GM12878 (cell line): ENCODE measurements around the gene DDX10. TPM values are rescaled to one million over a fixed set of nuclear protein-coding genes. Genes with fewer than 3 reads are reported as not detected.
A peak's percentile ranks its signal among the peaks of the same experiment; 100 is the strongest.

Experiments
- ATAC-seq: fragments of 200-7000 bp; cut with Tn5 transposase; 3 replicates; pipeline ENCODE4 v1.9.1; 2020; ENCODE audit warnings: mild to moderate bottlenecking, moderate library complexity
- BruUV-seq: library from RNA; stranded (reverse); fragments of 400-500 nt; replicated peaks from 2 replicates; lab custom pipeline; 2021; lab: Mats Ljungman, UMichigan
- CTCF ChIA-PET: fragments of 300-600 bp; sonication (Branson Sonifier 250); formaldehyde crosslinking; extraction: SDS; loops from one replicate; lab custom pipeline; 2021; ENCODE audit warnings: inconsistent platforms; lab: Yijun Ruan, JAX
- POLR2A ChIA-PET: fragments of 350-600 bp; formaldehyde crosslinking; extraction: SDS; loops from one replicate; lab custom pipeline; 2021; ENCODE audit warnings: inconsistent platforms; lab: Charles Lee
- RAD21 ChIA-PET: fragments of 300-600 bp; sonication (Branson Sonifier 250); formaldehyde crosslinking; loops from one replicate; lab custom pipeline; 2023; ENCODE audit warnings: antibody characterized with exemption; ENCODE audit not compliant: unreplicated experiment; lab: Charles Lee
- SMC1A ChIA-PET: fragments of 300-600 bp; sonication (Branson Sonifier 250); formaldehyde crosslinking; loops from one replicate; lab custom pipeline; 2023; ENCODE audit not compliant: unreplicated experiment, uncharacterized antibody; lab: Charles Lee
- DNase-seq: peaks from one replicate; pipeline ENCODE4 v3.0.0-alpha.2; 2011; ENCODE audit warnings: low read depth, low spot score
- FAIRE-seq: peaks from 3 replicates; lab custom pipeline; 2011; peaks lifted over from hg19 to GRCh38; lab: Jason Lieb, UNC
- H2AFZ ChIP-seq: 2 replicates; pipeline ENCODE4 v1.6.0; 2011; ENCODE audit warnings: low read depth, low read length, control low read depth; ENCODE audit not compliant: control insufficient read depth
- H3K27ac ChIP-seq: 2 replicates; pipeline ENCODE4 v1.5.1; 2011; ENCODE audit warnings: control low read depth; ENCODE audit not compliant: control insufficient read depth, insufficient read depth
- H3K27me3 ChIP-seq, 2 experiments: replicated peaks in 1 of 2; 2 replicates each; pipeline versions ENCODE4 v1.6.0 to v1.6.1; 2011; ENCODE audit warnings: low read length in 1 of 2; ENCODE audit not compliant: control insufficient read depth in 2 of 2, insufficient read depth in 2 of 2
- H3K36me3 ChIP-seq, 2 experiments: 2 replicates each; pipeline ENCODE4 v1.5.1; 2011; ENCODE audit warnings: low read length in 1 of 2; ENCODE audit not compliant: control insufficient read depth in 2 of 2, insufficient read depth in 2 of 2
- H3K4me1 ChIP-seq: 2 replicates; pipeline ENCODE4 v1.6.1; 2011; ENCODE audit warnings: mild to moderate bottlenecking, low read length, moderate library complexity, mixed read lengths; ENCODE audit not compliant: control insufficient read depth, insufficient read depth
- H3K4me2 ChIP-seq: 2 replicates; pipeline ENCODE4 v1.6.0; 2011; ENCODE audit warnings: control low read depth; ENCODE audit not compliant: control insufficient read depth, insufficient read depth
- H3K4me3 ChIP-seq: fragments of 200-600 bp; sonication (generic); 2 replicates; pipeline ENCODE4 v1.5.1; 2016
- H3K79me2 ChIP-seq: 2 replicates; pipeline ENCODE4 v1.6.0; 2011; ENCODE audit warnings: low read length; ENCODE audit not compliant: control insufficient read depth, insufficient read depth
- H3K9ac ChIP-seq: 2 replicates; pipeline ENCODE4 v1.8.0; 2011; ENCODE audit warnings: low read length, control low read depth, mixed read lengths; ENCODE audit not compliant: control insufficient read depth, insufficient read depth
- H3K9me3 ChIP-seq: replicated peaks from 3 replicates; pipeline ENCODE4 v1.5.1; 2011; ENCODE audit warnings: mild to moderate bottlenecking, low read length; ENCODE audit not compliant: control insufficient read depth, insufficient read depth
- H4K20me1 ChIP-seq: 2 replicates; pipeline ENCODE4 v1.6.0; 2011; ENCODE audit not compliant: control insufficient read depth, insufficient read depth
- MYC ChIP-seq: IDR thresholded peaks from 2 replicates; pipeline ENCODE4 v1.6.1; 2011; ENCODE audit warnings: mild to moderate bottlenecking, low read length, moderate library complexity, inconsistent platforms; ENCODE audit not compliant: insufficient read depth, insufficient replicate concordance, insufficient read length, severe bottlenecking
- NR2C1 ChIP-seq: fragments of 450-650 bp; IDR thresholded peaks from 2 replicates; pipeline ENCODE4 v1.6.1; 2017; ENCODE audit warnings: antibody characterized with exemption, mild to moderate bottlenecking, moderate library complexity
- NR2F1 ChIP-seq: fragments of 450-650 bp; conservative IDR thresholded peaks from 2 replicates; pipeline ENCODE4 v1.6.1; 2017; ENCODE audit warnings: mild to moderate bottlenecking
- RUNX3 ChIP-seq: IDR thresholded peaks from 2 replicates; pipeline ENCODE4 v1.6.1; 2012; ENCODE audit warnings: low read length, inconsistent platforms
- SIN3A ChIP-seq: IDR thresholded peaks from 2 replicates; pipeline ENCODE4 v1.6.1; 2012; ENCODE audit warnings: low read depth, low read length, improper control_type of control experiment
- SPI1 ChIP-seq: IDR thresholded peaks from 2 replicates; pipeline ENCODE4 v1.6.1; 2011; ENCODE audit warnings: low read depth, mild to moderate bottlenecking, low read length, moderate library complexity, borderline replicate concordance; ENCODE audit not compliant: insufficient read depth
- STAT3 ChIP-seq: IDR thresholded peaks from 2 replicates; pipeline ENCODE4 v1.6.1; 2011; ENCODE audit warnings: low read depth, low read length, improper control_type of control experiment
- WGBS: methylation state at CpG from one replicate; pipeline ENCODE4 v1.1.6; 2016; ENCODE audit warnings: low lambda C conversion rate; ENCODE audit not compliant: insufficient replicate concordance, insufficient coverage; ENCODE audit errors: missing lambda C conversion rate; 5-methylcytosine and 5-hydroxymethylcytosine counted together
- in situ Hi-C: fragments of 300-500 bp; cut with MboI; formaldehyde crosslinking; loops from 9 replicates; pipeline ENCODE4 v1.14.3; 2018; ENCODE audit warnings: mixed read lengths
- intact Hi-C: fragments of 100-400 bp; cut with micrococcal nuclease; formaldehyde crosslinking; loops from one replicate; pipeline ENCODE4 v1.14.2; 2022; ENCODE audit not compliant: unreplicated experiment
- polyA plus RNA-seq, 11 experiments: library from polyadenylated mRNA; depleted of rRNA in 4 of 11; unstranded in 6 of 11; stranded (reverse) in 5 of 11; fragments of >200 nt; fragmentation: Nextera tagmentation in 4 of 11; fragmentation: Illumina TruSeq in 1 of 11; extraction: Ambion mirVana in 4 of 11; extraction: Trizol in 1 of 11; gene quantifications; 1 replicate in 1 of 11; 2 replicates in 10 of 11; pipeline versions ENCODE4 v1.2.1 to v1.2.3, GENCODE V29; 2011 to 2016; ENCODE audit warnings: inconsistent platforms in 2 of 11, missing spikeins in 2 of 11, low read depth in 1 of 11
- total RNA-seq, 4 experiments: library from RNA; depleted of rRNA in 3 of 4; stranded (reverse); fragments of >200 nt in 3 of 4; fragmentation: Illumina TruSeq in 1 of 4; extraction: Trizol in 1 of 4; gene quantifications; 2 replicates each; pipeline versions ENCODE4 v1.2.1 to v1.2.3, GENCODE V29; 2013 to 2021
- TF ChIP-seq, protein P1 (sequence below), 3 experiments: IDR thresholded peaks in 2 of 3; conservative IDR thresholded peaks in 1 of 3; 2 replicates each; pipeline ENCODE4 v1.5.1; 2011; ENCODE audit warnings: low read depth in 3 of 3, low read length in 3 of 3, mild to moderate bottlenecking in 3 of 3, control low read depth in 2 of 3, moderate library complexity in 2 of 3, inconsistent platforms in 1 of 3, mixed read lengths in 1 of 3; ENCODE audit not compliant: control insufficient read depth in 2 of 3, insufficient read depth in 1 of 3; ENCODE audit errors: extremely low read depth in 1 of 3

The DDX10 gene
- total and polyA plus RNA-seq, 10 of the 15 experiments (the other 5 are each of a cell fraction or from before 2014, with no cell fraction given), result 20.9 to 51.5 (median 31.9) TPM

DNA sequence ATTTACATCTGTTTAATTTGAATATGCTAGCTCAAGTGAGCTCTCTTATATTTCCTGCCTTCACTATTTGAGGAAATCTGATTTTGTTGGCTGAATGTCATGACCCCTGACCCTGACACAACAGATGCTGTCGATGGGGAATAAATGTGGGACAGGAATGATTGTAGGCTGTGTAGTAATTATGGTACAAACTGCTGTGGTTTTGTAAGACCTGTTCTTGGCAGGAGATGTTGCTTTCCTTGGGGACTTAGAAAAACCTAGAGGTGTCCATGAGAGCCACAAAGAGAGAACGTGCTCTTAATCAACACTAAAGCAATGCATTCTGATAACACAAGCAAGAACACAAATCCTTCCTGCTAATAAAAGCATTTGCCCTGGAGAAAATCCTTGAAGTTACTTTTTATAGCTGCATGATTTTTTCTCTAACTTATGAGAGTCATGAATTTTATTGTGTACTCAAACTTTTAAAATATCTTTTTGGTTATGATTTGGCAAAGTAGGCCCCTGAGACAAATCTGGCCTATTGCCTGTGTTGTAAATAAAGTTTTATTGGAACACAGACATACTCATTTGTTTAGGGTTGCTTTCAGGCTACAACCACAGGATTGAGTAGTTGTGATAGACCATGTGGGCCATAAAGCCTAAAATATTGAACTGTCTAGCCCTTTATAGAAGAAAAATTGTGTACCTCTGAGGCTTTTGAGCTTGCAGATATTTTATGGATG is 90.2 kb downstream of the DDX10 start (continued):
- TF ChIP-seq NR2C1, result 0 out of 2 replicates have a peak, but pooled peaks have one; percentile 11
- TF ChIP-seq MYC, result no peak
- 0 out of 2 replicates have a peak, but pooled peaks have one; percentile 33 for TF ChIP-seq NR2F1
- peak; percentile 43; the same call in 1 of the 2 replicates for TF ChIP-seq RUNX3

DNA sequence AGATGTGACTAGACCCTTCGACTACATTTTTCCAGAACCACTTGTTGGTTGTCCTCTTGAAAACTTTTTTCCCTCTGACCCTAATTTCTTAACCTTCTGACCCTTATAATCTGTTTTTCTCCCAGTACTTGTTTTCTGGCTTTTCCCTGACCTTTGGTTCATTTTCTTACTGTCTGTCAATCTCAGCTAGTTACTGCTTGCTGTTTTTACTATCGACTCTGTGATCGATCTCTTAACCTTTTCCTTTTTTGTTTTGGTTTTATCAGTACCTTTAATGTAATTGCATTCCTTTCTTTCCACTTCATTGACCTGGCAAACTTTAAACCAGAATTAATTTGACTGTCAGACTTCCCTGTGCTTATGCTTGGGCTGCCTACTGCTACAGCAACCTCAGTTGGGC is 92.8 kb downstream of the DDX10 start:
- no peaks in the 10 kb centered on the region for H3K27me3 ChIP-seq
- H3K79me2 ChIP-seq, result peaks cover 3% of the 10 kb centered on the region
- ATAC-seq (no peak), DNase-seq (no peak), FAIRE-seq (no peak)
- H4K20me1 ChIP-seq, result no peaks in the 10 kb centered on the region
- peaks cover 6% of the 10 kb centered on the region for H3K4me1 ChIP-seq
- no peaks in the 10 kb centered on the region for H3K9me3 ChIP-seq
- ChIA-PET CTCF (interaction anchor here (1.2 to 5.0 kb wide), 2 partner anchors 11 to 23 kb away, joined by 3 to 29 read pairs; no protein-coding TSS in a partner anchor), POLR2A (interaction anchor here (1.1 kb wide), 1 partner anchor 97 kb away, joined by 3 read pairs; no protein-coding TSS in a partner anchor), SMC1A (interaction anchor here (1.0 to 1.8 kb wide), 4 partner anchors 8 to 19 kb away, joined by 3 to 5 read pairs (median 4); no protein-coding TSS in a partner anchor), RAD21 (interaction anchor here (0.8 to 0.9 kb wide), 2 partner anchors 20 to 60 kb away, joined by 3 to 4 read pairs; no protein-coding TSS in a partner anchor)
- H3K27ac ChIP-seq, result no peak overlapping the region
- intact Hi-C loops (no loop called here), in situ Hi-C loops (no loop called here)
- H3K9ac ChIP-seq, result no peak overlapping the region
- no peaks in the 10 kb centered on the region for H3K36me3 ChIP-seq
- TF ChIP-seq SPI1, result no peak
- no peak for TF ChIP-seq STAT3
- TF ChIP-seq SIN3A, result no peak
- TF ChIP-seq, protein P1, sequence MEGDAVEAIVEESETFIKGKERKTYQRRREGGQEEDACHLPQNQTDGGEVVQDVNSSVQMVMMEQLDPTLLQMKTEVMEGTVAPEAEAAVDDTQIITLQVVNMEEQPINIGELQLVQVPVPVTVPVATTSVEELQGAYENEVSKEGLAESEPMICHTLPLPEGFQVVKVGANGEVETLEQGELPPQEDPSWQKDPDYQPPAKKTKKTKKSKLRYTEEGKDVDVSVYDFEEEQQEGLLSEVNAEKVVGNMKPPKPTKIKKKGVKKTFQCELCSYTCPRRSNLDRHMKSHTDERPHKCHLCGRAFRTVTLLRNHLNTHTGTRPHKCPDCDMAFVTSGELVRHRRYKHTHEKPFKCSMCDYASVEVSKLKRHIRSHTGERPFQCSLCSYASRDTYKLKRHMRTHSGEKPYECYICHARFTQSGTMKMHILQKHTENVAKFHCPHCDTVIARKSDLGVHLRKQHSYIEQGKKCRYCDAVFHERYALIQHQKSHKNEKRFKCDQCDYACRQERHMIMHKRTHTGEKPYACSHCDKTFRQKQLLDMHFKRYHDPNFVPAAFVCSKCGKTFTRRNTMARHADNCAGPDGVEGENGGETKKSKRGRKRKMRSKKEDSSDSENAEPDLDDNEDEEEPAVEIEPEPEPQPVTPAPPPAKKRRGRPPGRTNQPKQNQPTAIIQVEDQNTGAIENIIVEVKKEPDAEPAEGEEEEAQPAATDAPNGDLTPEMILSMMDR (IDR thresholded peaks at IDR 0.05 in 2 of 3, conservative IDR thresholded peaks at IDR 0.05 in 1 of 3; ENCODE audit: control insufficient read depth in 2 of 3, extremely low read depth in 1 of 3, insufficient read depth in 1 of 3, low read depth in 3 of 3, low read length in 3 of 3), result no peak
- no peak overlapping the region for H3K4me3 ChIP-seq
- H2AFZ ChIP-seq, result no peak overlapping the region
- WGBS, result 92% methylated on average over 3 of the region's 3 CpGs
- no TSS peak for BruUV-seq
- H3K4me2 ChIP-seq, result no peak overlapping the region
